ENCODE measurements around the gene FLT1. TPM values are rescaled to one million over a fixed set of nuclear protein-coding genes. Genes with fewer than 3 reads are reported as not detected.

FLT1 gene
- total RNA-seq, 1 donor from 2014 or later = 32.4 TPM

GRCh38 chr13:28459911-28460310 lies 35.0 kb downstream of the FLT1 start:
- Mint-ChIP-seq H3K4me1 (ENCODE audit: low read depth) (no peaks in the 10 kb centered on the region), H3K4me3 (ENCODE audit: low read depth) (no peak overlapping the region), H3K36me3 (ENCODE audit: low read depth) (peaks cover 13% of the 10 kb centered on the region), H3K27me3 (ENCODE audit: low read depth) (no peaks in the 10 kb centered on the region), H3K9me3 (no peaks in the 10 kb centered on the region), H3K27ac (no peak overlapping the region)
- intact Hi-C loops (cut with micrococcal nuclease) = no loop called here
- no peak for DNase-seq (ENCODE audit: low spot score)

- Mint-ChIP-seq H3K27me3 (ENCODE audit: low read depth) (no peaks in the 10 kb centered on the region), H3K4me3 (ENCODE audit: low read depth) (no peak overlapping the region), H3K9me3 (no peaks in the 10 kb centered on the region), H3K4me1 (ENCODE audit: low read depth) (no peaks in the 10 kb centered on the region), H3K36me3 (ENCODE audit: low read depth) (peaks cover 10% of the 10 kb centered on the region), H3K27ac (no peak overlapping the region)
- intact Hi-C loops (cut with micrococcal nuclease) = no loop called here
- no peak for DNase-seq (ENCODE audit: low spot score)
These were observed 36.3 kb downstream of the FLT1 start for GRCh38 chr13:28458608-28459007.

GRCh38 chr13:28458051-28458450 lies 36.9 kb downstream of the FLT1 start:
- Mint-ChIP-seq H3K27ac (no peak overlapping the region), H3K4me3 (ENCODE audit: low read depth) (no peak overlapping the region), H3K27me3 (ENCODE audit: low read depth) (no peaks in the 10 kb centered on the region), H3K36me3 (ENCODE audit: low read depth) (peaks cover 13% of the 10 kb centered on the region), H3K9me3 (no peaks in the 10 kb centered on the region), H3K4me1 (ENCODE audit: low read depth) (no peaks in the 10 kb centered on the region)
- intact Hi-C loops (cut with micrococcal nuclease) = no loop called here
- DNase-seq (ENCODE audit: low spot score) = no peak

- DNase-seq (ENCODE audit: low spot score) = no peak
- H3K27ac Mint-ChIP-seq = no peak overlapping the region
- no peaks in the 10 kb centered on the region for H3K9me3 Mint-ChIP-seq
These were observed 37.4 kb downstream of the FLT1 start for GRCh38 chr13:28457521-28457920.

GRCh38 chr13:28455580-28456194 lies 39.2 kb downstream of the FLT1 start:
- no peak for DNase-seq (ENCODE audit: low spot score)
- Mint-ChIP-seq H3K9me3 (no peaks in the 10 kb centered on the region), H3K27me3 (ENCODE audit: low read depth) (no peaks in the 10 kb centered on the region), H3K4me3 (ENCODE audit: low read depth) (no peak overlapping the region), H3K4me1 (ENCODE audit: low read depth) (no peaks in the 10 kb centered on the region), H3K27ac (no peak overlapping the region), H3K36me3 (ENCODE audit: low read depth) (peaks cover 7% of the 10 kb centered on the region)
- intact Hi-C loops (cut with micrococcal nuclease) = no loop called here

More at GRCh38 chr13:28457521-28457920, 37.4 kb downstream of the FLT1 start:
- H3K36me3 Mint-ChIP-seq (ENCODE audit: low read depth) = peaks cover 10% of the 10 kb centered on the region
- no peaks in the 10 kb centered on the region for H3K4me1 Mint-ChIP-seq (ENCODE audit: low read depth)
- intact Hi-C loops (cut with micrococcal nuclease) = no loop called here
- H3K4me3 Mint-ChIP-seq (ENCODE audit: low read depth) = no peak overlapping the region
- H3K27me3 Mint-ChIP-seq (ENCODE audit: low read depth) = no peaks in the 10 kb centered on the region

- DNase-seq (ENCODE audit: low spot score) = no peak
- Mint-ChIP-seq H3K27ac (no peak overlapping the region), H3K27me3 (ENCODE audit: low read depth) (no peaks in the 10 kb centered on the region), H3K4me1 (ENCODE audit: low read depth) (peaks cover 4% of the 10 kb centered on the region), H3K36me3 (ENCODE audit: low read depth) (peaks cover 22% of the 10 kb centered on the region), H3K9me3 (no peaks in the 10 kb centered on the region), H3K4me3 (ENCODE audit: low read depth) (no peak overlapping the region)
- intact Hi-C loops (cut with micrococcal nuclease) = no loop called here
These were observed 42.2 kb downstream of the FLT1 start for GRCh38 chr13:28452755-28453154.

- DNase-seq (ENCODE audit: low spot score) = no peak
- peaks cover 22% of the 10 kb centered on the region for H3K36me3 Mint-ChIP-seq (ENCODE audit: low read depth)
- H3K4me3 Mint-ChIP-seq (ENCODE audit: low read depth) = no peak overlapping the region
- no peaks in the 10 kb centered on the region for H3K9me3 Mint-ChIP-seq
- H3K27me3 Mint-ChIP-seq (ENCODE audit: low read depth) = no peaks in the 10 kb centered on the region
- intact Hi-C loops (cut with micrococcal nuclease) = no loop called here
- peaks cover 4% of the 10 kb centered on the region for H3K4me1 Mint-ChIP-seq (ENCODE audit: low read depth)
- H3K27ac Mint-ChIP-seq = no peak overlapping the region
These were observed 43.3 kb downstream of the FLT1 start for GRCh38 chr13:28451482-28452217.

GRCh38 chr13:28449826-28450773 lies 44.8 kb downstream of the FLT1 start:
- DNase-seq (ENCODE audit: low spot score) = no peak
- peaks cover 4% of the 10 kb centered on the region for H3K4me1 Mint-ChIP-seq (ENCODE audit: low read depth)

GRCh38 chr13:28448651-28449358 lies 46.1 kb downstream of the FLT1 start:
- Mint-ChIP-seq H3K27me3 (ENCODE audit: low read depth) (no peaks in the 10 kb centered on the region), H3K36me3 (ENCODE audit: low read depth) (peaks cover 29% of the 10 kb centered on the region), H3K9me3 (peaks cover 9% of the 10 kb centered on the region), H3K4me1 (ENCODE audit: low read depth) (peaks cover 4% of the 10 kb centered on the region), H3K27ac (no peak overlapping the region), H3K4me3 (ENCODE audit: low read depth) (no peak overlapping the region)
- intact Hi-C loops (cut with micrococcal nuclease) = no loop called here
- DNase-seq (ENCODE audit: low spot score) = no peak

More at GRCh38 chr13:28449826-28450773, 44.8 kb downstream of the FLT1 start:
- H3K27ac Mint-ChIP-seq = no peak overlapping the region
- intact Hi-C loops (cut with micrococcal nuclease) = no loop called here
- no peak overlapping the region for H3K4me3 Mint-ChIP-seq (ENCODE audit: low read depth)
- peaks cover 9% of the 10 kb centered on the region for H3K9me3 Mint-ChIP-seq
- no peaks in the 10 kb centered on the region for H3K27me3 Mint-ChIP-seq (ENCODE audit: low read depth)
- H3K36me3 Mint-ChIP-seq (ENCODE audit: low read depth) = peaks cover 29% of the 10 kb centered on the region

GRCh38 chr13:28447989-28448388 lies 46.9 kb downstream of the FLT1 start:
- Mint-ChIP-seq H3K27me3 (ENCODE audit: low read depth) (no peaks in the 10 kb centered on the region), H3K36me3 (ENCODE audit: low read depth) (peaks cover 25% of the 10 kb centered on the region), H3K27ac (no peak overlapping the region), H3K9me3 (peaks cover 9% of the 10 kb centered on the region), H3K4me1 (ENCODE audit: low read depth) (peaks cover 4% of the 10 kb centered on the region), H3K4me3 (ENCODE audit: low read depth) (no peak overlapping the region)
- no peak for DNase-seq (ENCODE audit: low spot score)
- intact Hi-C loops (cut with micrococcal nuclease) = no loop called here

GRCh38 chr13:28447206-28447605 lies 47.7 kb downstream of the FLT1 start:
- Mint-ChIP-seq H3K4me1 (ENCODE audit: low read depth) (peaks cover 4% of the 10 kb centered on the region), H3K27me3 (ENCODE audit: low read depth) (no peaks in the 10 kb centered on the region), H3K36me3 (ENCODE audit: low read depth) (peaks cover 25% of the 10 kb centered on the region), H3K9me3 (peaks cover 9% of the 10 kb centered on the region), H3K27ac (no peak overlapping the region), H3K4me3 (ENCODE audit: low read depth) (no peak overlapping the region)
- intact Hi-C loops (cut with micrococcal nuclease) = no loop called here
- no peak for DNase-seq (ENCODE audit: low spot score)

GRCh38 chr13:28442839-28443238 lies 52.1 kb downstream of the FLT1 start:
- Mint-ChIP-seq H3K4me3 (ENCODE audit: low read depth) (no peak overlapping the region), H3K27ac (no peak overlapping the region), H3K4me1 (ENCODE audit: low read depth) (peaks cover 1% of the 10 kb centered on the region), H3K36me3 (ENCODE audit: low read depth) (peaks cover 8% of the 10 kb centered on the region), H3K9me3 (peaks cover 9% of the 10 kb centered on the region), H3K27me3 (ENCODE audit: low read depth) (no peaks in the 10 kb centered on the region)
- DNase-seq (ENCODE audit: low spot score) = no peak
- intact Hi-C loops (cut with micrococcal nuclease) = no loop called here
